HepG2 (cell line): Measurements from ENCODE around the gene CIAO2B. TPM values are rescaled to one million over a fixed set of nuclear protein-coding genes. Genes with fewer than 3 reads are reported as not detected.
A peak's percentile ranks its signal among the peaks of the same experiment; 100 is the strongest.

Experiments
- ATAC-seq: fragments of 200-7000 bp; cut with Tn5 transposase; 3 replicates; pipeline ENCODE4 v1.9.1; 2020; ENCODE audit warnings: mild to moderate bottlenecking, moderate library complexity
- BruUV-seq: library from RNA; stranded (reverse); fragments of 400-500 nt; replicated peaks from 2 replicates; lab custom pipeline; 2021; lab: Mats Ljungman, UMichigan
- CTCF ChIA-PET: fragments of 300-600 bp; formaldehyde crosslinking; extraction: SDS; loops from one replicate; lab custom pipeline; 2021; ENCODE audit warnings: low total read pairs, inconsistent platforms, low intra/inter-chr PET ratio; lab: Yijun Ruan, JAX
- POLR2A ChIA-PET: fragments of 350-600 bp; sonication (Branson Sonifier 250); formaldehyde crosslinking; loops from one replicate; lab custom pipeline; 2020; ENCODE audit warnings: antibody characterized with exemption, inconsistent platforms; lab: Yijun Ruan, JAX
- DNase-seq: peaks from one replicate; pipeline ENCODE4 v3.0.0-alpha.2; 2015; ENCODE audit warnings: low spot score
- FAIRE-seq: peaks from 3 replicates; lab custom pipeline; 2011; peaks lifted over from hg19 to GRCh38; lab: Jason Lieb, UNC
- H2AFZ ChIP-seq: one replicate; pipeline ENCODE4 v1.6.1; 2011; ENCODE audit warnings: low read length, inconsistent platforms
- H3K27ac ChIP-seq: fragments of 300-600 bp; 3 replicates; pipeline ENCODE4 v1.8.0; 2011; ENCODE audit warnings: mixed run types, mild to moderate bottlenecking, mixed read lengths, low read length, inconsistent platforms; ENCODE audit not compliant: insufficient read depth; ENCODE audit errors: extremely low read length
- H3K27me3 ChIP-seq, 2 experiments: fragments of 200-600 bp in 1 of 2; 2 replicates in 1 of 2; 3 replicates in 1 of 2; pipeline versions ENCODE4 v1.6.0 to v1.8.0; 2011; ENCODE audit warnings: low read length in 2 of 2, mild to moderate bottlenecking in 2 of 2, moderate library complexity in 2 of 2, inconsistent platforms in 1 of 2; ENCODE audit not compliant: insufficient read depth in 2 of 2, control insufficient read depth in 1 of 2
- H3K36me3 ChIP-seq, 2 experiments: fragments of 200-600 bp in 1 of 2; replicated peaks in 1 of 2; 2 replicates in 1 of 2; 3 replicates in 1 of 2; pipeline versions ENCODE4 v1.5.1 to v1.8.0; 2011; ENCODE audit warnings: low read length in 2 of 2, inconsistent platforms in 1 of 2; ENCODE audit not compliant: insufficient read depth in 2 of 2, control insufficient read depth in 1 of 2
- H3K4me1 ChIP-seq: 2 replicates; pipeline ENCODE4 v1.5.1; 2012; ENCODE audit warnings: low read length, inconsistent platforms; ENCODE audit not compliant: insufficient read depth
- H3K4me2 ChIP-seq: 2 replicates; pipeline ENCODE4 v1.6.0; 2011; ENCODE audit warnings: low read depth, low read length, inconsistent platforms
- H3K4me3 ChIP-seq, 3 experiments: fragments of 200-600 bp in 1 of 3; sonication (generic), shearing (Covaris generic) in 1 of 3; replicated peaks in 1 of 3; 2 replicates each; pipeline ENCODE4 v1.5.1; 2011 to 2016; ENCODE audit warnings: low read length in 3 of 3, inconsistent platforms in 2 of 3, low read depth in 2 of 3, mild to moderate bottlenecking in 2 of 3, control low read depth in 1 of 3, mixed read lengths in 1 of 3; ENCODE audit not compliant: insufficient read depth in 1 of 3
- H3K79me2 ChIP-seq: one replicate; pipeline ENCODE4 v1.6.1; 2011; ENCODE audit warnings: low read length, inconsistent platforms; ENCODE audit not compliant: insufficient read depth
- H3K9ac ChIP-seq: 2 replicates; pipeline ENCODE4 v1.6.0; 2011; ENCODE audit warnings: mild to moderate bottlenecking, low read depth, low read length, inconsistent platforms; ENCODE audit not compliant: insufficient read depth
- H3K9me3 ChIP-seq: 2 replicates; pipeline ENCODE4 v1.5.1; 2012; ENCODE audit warnings: mild to moderate bottlenecking, low read length
- H4K20me1 ChIP-seq: 2 replicates; pipeline ENCODE4 v1.6.0; 2011; ENCODE audit warnings: inconsistent platforms, mild to moderate bottlenecking, low read length, moderate library complexity; ENCODE audit not compliant: insufficient read depth
- ARNT ChIP-seq: fragments of 450-650 bp; IDR thresholded peaks from 2 replicates; pipeline ENCODE4 v1.6.1; 2017
- ATF7-NPFF ChIP-seq: sonication (generic); formaldehyde crosslinking; IDR thresholded peaks from 2 replicates; pipeline ENCODE4 v1.8.1; 2023; ENCODE audit warnings: mild to moderate bottlenecking, low read depth, missing genetic modification reagents, moderate library complexity
- CHD4 ChIP-seq: fragments of 200-600 bp; sonication (generic); IDR thresholded peaks from 2 replicates; pipeline ENCODE4 v1.7.0; 2017; ENCODE audit warnings: mild to moderate bottlenecking, low read length, borderline replicate concordance
- GABPA ChIP-seq, 2 experiments: IDR thresholded peaks; 2 replicates each; pipeline ENCODE4 v1.6.1; 2011 to 2016; ENCODE audit warnings: low read depth in 2 of 2, low read length in 1 of 2, missing biosample characterization in 1 of 2, missing genetic modification characterization in 1 of 2
- MTERF4 ChIP-seq: sonication (generic); formaldehyde crosslinking; IDR thresholded peaks from 2 replicates; pipeline ENCODE4 v1.8.0; 2023; ENCODE audit warnings: mild to moderate bottlenecking, missing genetic modification reagents
- STAG1 ChIP-seq: sonication (generic); formaldehyde crosslinking; IDR thresholded peaks from 2 replicates; pipeline ENCODE4 v1.4.0; 2020; ENCODE audit warnings: missing genetic modification reagents
- ZBTB10 ChIP-seq: sonication (generic); formaldehyde crosslinking; IDR thresholded peaks from 2 replicates; pipeline ENCODE4 v1.4.0; 2020; ENCODE audit warnings: missing genetic modification reagents, borderline replicate concordance
- ZNF263 ChIP-seq: sonication (generic); formaldehyde crosslinking; IDR thresholded peaks from 2 replicates; pipeline ENCODE4 v1.4.0; 2020; ENCODE audit warnings: missing genetic modification reagents
- WGBS: methylation state at CpG from one replicate; pipeline ENCODE4 v1.1.6; 2017; ENCODE audit warnings: low lambda C conversion rate; 5-methylcytosine and 5-hydroxymethylcytosine counted together
- in situ Hi-C: cut with HindIII; loops from 2 replicates; pipeline ENCODE4 v1.10.0; 2017; ENCODE audit warnings: low pct_unique_long_range_greater_than_20kb; ENCODE audit not compliant: extremely low pct_ligation_motif_present
- intact Hi-C: fragments of 100-400 bp; cut with micrococcal nuclease; formaldehyde crosslinking; loops from one replicate; pipeline ENCODE4 v1.10.0; 2022; ENCODE audit not compliant: unreplicated experiment
- polyA plus RNA-seq, 8 experiments: library from polyadenylated mRNA; depleted of rRNA in 3 of 8; stranded (reverse) in 7 of 8; unstranded in 1 of 8; fragments of >200 nt; fragmentation: Illumina TruSeq in 4 of 8; extraction: Trizol in 4 of 8; gene quantifications; 2 replicates each; pipeline versions ENCODE4 v1.2.1 to v1.2.3, GENCODE V29; 2011 to 2016; ENCODE audit warnings: low read depth in 4 of 8, missing spikeins in 1 of 8, mixed read lengths in 1 of 8; ENCODE audit not compliant: insufficient read depth in 1 of 8
- total RNA-seq, 5 experiments: library from RNA; depleted of rRNA; stranded (reverse); fragments of >200 nt; fragmentation: Illumina TruSeq; extraction: Trizol; gene quantifications; 2 replicates each; pipeline ENCODE4 v1.2.3, GENCODE V29; 2016; ENCODE audit warnings: low read depth in 1 of 5
- TF ChIP-seq, protein P1 (sequence below): sonication (generic); formaldehyde crosslinking; IDR thresholded peaks from 2 replicates; pipeline ENCODE4 v1.5.0; 2020; ENCODE audit warnings: missing genetic modification reagents, mild to moderate bottlenecking, borderline replicate concordance

Gene CIAO2B
- total and polyA plus RNA-seq, 2 of the 13 experiments (the other 11 are each of a cell fraction or from before 2014, with no cell fraction given): 157 to 293 TPM

- Histone ChIP-seq H3K9ac (no peak overlapping the region), H4K20me1 (no peaks in the 10 kb centered on the region), H3K79me2 (no peaks in the 10 kb centered on the region), H3K27ac (no peak overlapping the region), H3K4me1 (peaks cover 42% of the 10 kb centered on the region), H3K4me2 (no peak overlapping the region), H3K9me3 (no peaks in the 10 kb centered on the region), H2AFZ (no peak overlapping the region), H3K36me3 (no peaks in the 10 kb centered on the region), H3K27me3 (no peaks in the 10 kb centered on the region; a peak in 1 of 5 replicates), H3K4me3 (no peak overlapping the region)
- CTCF ChIA-PET: interaction anchor here (1.7 kb wide), 1 partner anchor 15 kb away, joined by 10 read pairs; no protein-coding TSS in a partner anchor
- DNase-seq (no peak), FAIRE-seq (no peak), ATAC-seq (no peak)
- TF ChIP-seq MTERF4 (CRISPR knock-in tag) (no peak), CHD4 (no peak), ZBTB10 (CRISPR knock-in tag) (no peak), ARNT (no peak), STAG1 (no peak), ATF7-NPFF (no peak), GABPA (IDR thresholded peaks at IDR 0.05; ENCODE audit: low read depth, low read length) (0 out of 2 replicates have a peak, but pooled peaks have one; percentile 18), GABPA (CRISPR knock-in tag; IDR thresholded peaks at IDR 0.05; ENCODE audit: low read depth) (no peak), ZNF263 (CRISPR knock-in tag) (no peak)
- TF ChIP-seq, protein P1, sequence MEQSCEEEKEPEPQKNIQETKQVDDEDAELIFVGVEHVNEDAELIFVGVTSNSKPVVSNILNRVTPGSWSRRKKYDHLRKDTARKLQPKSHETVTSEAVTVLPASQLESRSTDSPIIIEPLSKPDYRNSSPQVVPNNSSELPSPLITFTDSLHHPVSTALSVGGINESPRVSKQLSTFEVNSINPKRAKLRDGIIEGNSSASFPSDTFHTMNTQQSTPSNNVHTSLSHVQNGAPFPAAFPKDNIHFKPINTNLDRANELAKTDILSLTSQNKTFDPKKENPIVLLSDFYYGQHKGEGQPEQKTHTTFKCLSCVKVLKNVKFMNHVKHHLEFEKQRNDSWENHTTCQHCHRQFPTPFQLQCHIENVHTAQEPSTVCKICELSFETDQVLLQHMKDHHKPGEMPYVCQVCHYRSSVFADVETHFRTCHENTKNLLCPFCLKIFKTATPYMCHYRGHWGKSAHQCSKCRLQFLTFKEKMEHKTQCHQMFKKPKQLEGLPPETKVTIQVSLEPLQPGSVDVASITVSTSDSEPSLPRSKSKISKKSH: 0 out of 2 replicates have a peak, but pooled peaks have one; percentile 53
- intact Hi-C loops (no loop called here), in situ Hi-C loops (no loop called here)
- WGBS: 41% methylated on average over 12 of the region's 14 CpGs
- BruUV-seq: no TSS peak
- POLR2A ChIA-PET: interaction anchor here (1.2 to 2.2 kb wide), 7 partner anchors 8 to 30 kb away, joined by 3 to 15 read pairs (median 5); partner anchors contain the start of genes CDH16, CIAO2B and PDP2
Observed at GRCh38 chr16:66910175-66910940, 23.8 kb downstream of the CIAO2B start.
